Ishikawa (cell line): ENCODE results near the gene ACY1.

ENCODE experiments used
- EP300 ChIP-seq: IDR thresholded peaks from 2 replicates; pipeline ENCODE4 v1.6.1; 2012; ENCODE audit warnings: borderline replicate concordance
- TF ChIP-seq, protein P1 (sequence below): IDR thresholded peaks from 2 replicates; pipeline ENCODE4 v1.6.1; 2012

DNA sequence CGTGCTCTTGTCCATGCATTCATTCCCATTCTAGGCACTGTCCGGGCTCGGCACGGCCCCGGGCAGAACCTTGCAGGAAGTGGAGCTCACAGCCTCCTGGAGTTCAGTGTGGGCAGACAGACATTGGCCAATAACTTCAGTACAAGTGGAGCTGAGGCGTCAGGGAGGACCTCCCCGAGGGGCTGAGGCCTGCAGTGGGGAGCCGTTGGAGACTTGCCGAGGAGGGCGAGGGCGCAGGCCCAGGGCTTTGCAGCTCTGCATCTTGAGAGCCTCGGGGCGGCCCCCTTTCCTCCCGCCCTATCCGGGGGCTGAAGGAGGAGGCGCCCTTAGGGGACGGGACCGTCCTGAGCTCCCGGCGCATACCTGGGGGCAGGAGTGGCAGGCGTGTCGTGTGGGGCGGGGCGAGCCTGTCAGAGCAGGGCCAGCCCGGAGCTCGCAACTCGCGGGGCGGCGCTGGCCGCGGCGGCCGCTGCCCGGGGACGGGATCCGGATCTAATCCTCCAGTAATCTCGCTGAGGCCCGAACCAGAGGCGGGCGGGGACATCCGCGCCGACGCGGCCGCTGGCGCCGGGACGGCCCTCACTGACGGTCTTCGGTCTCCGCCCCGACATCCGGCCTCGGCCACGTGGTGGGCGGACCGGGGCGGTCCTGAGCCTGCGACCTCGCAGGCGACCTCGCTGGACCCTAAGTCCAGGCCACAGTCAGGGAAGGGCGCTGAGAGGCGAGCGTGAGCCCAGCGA is at the start of gene ACY1:
- TF ChIP-seq, protein P1, sequence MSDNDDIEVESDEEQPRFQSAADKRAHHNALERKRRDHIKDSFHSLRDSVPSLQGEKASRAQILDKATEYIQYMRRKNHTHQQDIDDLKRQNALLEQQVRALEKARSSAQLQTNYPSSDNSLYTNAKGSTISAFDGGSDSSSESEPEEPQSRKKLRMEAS: peak; percentile 95
- TF ChIP-seq EP300: no peak
